Stimulated activated CD8-positive, alpha-beta memory T cell treated with anti-CD3 and anti-CD28 coated beads, Interleukin-7, amount 100 ng/mL, for 24 hours (primary cell): ENCODE results near the gene DTL.

ENCODE experiments used
- DNase-seq: peaks from one replicate; pipeline ENCODE4 v3.0.0-alpha.2; 2020; ENCODE audit warnings: low read depth

Gene DTL

GRCh38 chr1:212035835-212036605 is 472 bp downstream of the DTL start:
- DNase-seq: no peak

GRCh38 chr1:212037900-212038299 is 2.4 kb downstream of the DTL start:
- DNase-seq: no peak

GRCh38 chr1:212039622-212040021 is 4.1 kb downstream of the DTL start:
- no peak for DNase-seq

- no peak for DNase-seq
These were observed 5.3 kb downstream of the DTL start for GRCh38 chr1:212040629-212041412.

- no peak for DNase-seq
These were observed 6.9 kb downstream of the DTL start for GRCh38 chr1:212042436-212042835.

GRCh38 chr1:212044851-212045250 is 9.3 kb downstream of the DTL start:
- DNase-seq: no peak

GRCh38 chr1:212045981-212046380 is 10.4 kb downstream of the DTL start:
- no peak for DNase-seq

- no peak for DNase-seq
These were observed 18.4 kb downstream of the DTL start for GRCh38 chr1:212053993-212054392.

- no peak for DNase-seq
These were observed 19.8 kb downstream of the DTL start for GRCh38 chr1:212055333-212055732.

- DNase-seq: no peak
These were observed 25.3 kb downstream of the DTL start for GRCh38 chr1:212060632-212061472.

GRCh38 chr1:212062832-212063438 is 27.4 kb downstream of the DTL start:
- DNase-seq: no peak

- no peak for DNase-seq
These were observed 32.2 kb downstream of the DTL start for GRCh38 chr1:212067787-212068186.

- DNase-seq: no peak
These were observed 35.3 kb downstream of the DTL start for GRCh38 chr1:212070720-212071302.

GRCh38 chr1:212072047-212072446 is 36.5 kb downstream of the DTL start:
- DNase-seq: no peak

- DNase-seq: no peak
These were observed 37.9 kb downstream of the DTL start for GRCh38 chr1:212073490-212073889.

GRCh38 chr1:212074313-212074712 is 38.8 kb downstream of the DTL start:
- no peak for DNase-seq

- DNase-seq: no peak
These were observed 39.3 kb downstream of the DTL start for GRCh38 chr1:212074856-212075255.

GRCh38 chr1:212077028-212077427 is 41.5 kb downstream of the DTL start:
- no peak for DNase-seq

- no peak for DNase-seq
These were observed 43.3 kb downstream of the DTL start for GRCh38 chr1:212078826-212079225.

GRCh38 chr1:212082765-212083406 is 47.3 kb downstream of the DTL start:
- no peak for DNase-seq

GRCh38 chr1:212089560-212090163 is 54.1 kb downstream of the DTL start:
- no peak for DNase-seq
